ENCODE data around the gene WDR90. TPM values are rescaled to one million over a fixed set of nuclear protein-coding genes. Genes with fewer than 3 reads are reported as not detected.

Gene WDR90
- total RNA-seq, 1 donor from 2014 or later, result 21.2 TPM

DNA sequence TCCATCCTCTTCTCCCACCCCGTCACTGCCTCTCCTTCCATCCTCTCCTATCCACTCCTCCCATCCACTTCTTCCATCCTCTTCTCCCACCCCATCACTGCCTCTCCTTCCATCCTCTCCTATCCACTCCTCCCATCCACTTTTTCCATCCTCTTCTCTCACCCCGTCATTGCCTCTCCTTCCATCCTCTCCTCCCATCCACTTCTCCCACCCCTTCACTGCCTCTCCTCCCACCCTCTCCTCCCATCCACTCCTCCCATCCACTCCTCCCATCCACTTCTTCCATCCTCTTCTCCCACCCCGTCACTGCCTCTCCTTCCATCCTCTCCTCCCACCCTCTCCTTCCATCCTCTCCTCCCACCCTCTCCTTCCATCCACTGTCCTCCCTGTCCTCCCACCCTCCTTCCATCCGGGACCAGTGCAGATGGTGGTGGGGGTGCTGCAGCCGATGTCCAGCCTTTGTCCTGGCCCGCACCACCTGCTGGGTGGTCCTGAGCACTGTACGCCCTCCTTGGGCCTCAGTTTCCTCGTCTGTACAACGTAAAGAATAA lies 17.3 kb upstream of the WDR90 start:
- Histone ChIP-seq H3K9me3 (ENCODE audit: insufficient read depth, low read depth, low read length) (no peaks in the 10 kb centered on the region), H3K79me2 (ENCODE audit: insufficient read depth, low read length) (peaks cover 15% of the 10 kb centered on the region), H3K4me3 (ENCODE audit: insufficient read depth, low read depth, low read length) (no peak overlapping the region), H3K27ac (ENCODE audit: low read depth, low read length) (no peak overlapping the region), H3K27me3 (ENCODE audit: insufficient read depth, low read length) (no peaks in the 10 kb centered on the region), H2AFZ (ENCODE audit: low read depth, low read length) (no peak overlapping the region), H3K4me2 (ENCODE audit: low read length) (no peak overlapping the region), H3K36me3 (ENCODE audit: insufficient read depth, low read length) (no peaks in the 10 kb centered on the region), H3K4me1 (ENCODE audit: insufficient read depth, low read length) (peaks cover 14% of the 10 kb centered on the region), H3K9ac (ENCODE audit: low read length) (no peak overlapping the region), H4K20me1 (ENCODE audit: insufficient read depth, low read length) (peaks cover 18% of the 10 kb centered on the region)
- Mint-ChIP-seq H3K27me3 (ENCODE audit: low read depth, unreplicated experiment) (no peaks in the 10 kb centered on the region), H3K4me1 (ENCODE audit: low read depth, unreplicated experiment) (peaks cover under 1% of the 10 kb centered on the region), H3K4me3 (ENCODE audit: unreplicated experiment) (no peak overlapping the region), H3K36me3 (ENCODE audit: low read depth, unreplicated experiment) (peaks cover 3% of the 10 kb centered on the region), H3K27ac (ENCODE audit: unreplicated experiment) (peak overlapping the region; percentile 69), H3K9me3 (ENCODE audit: unreplicated experiment) (no peaks in the 10 kb centered on the region)
- DNase-seq (ENCODE audit: low read depth), result no peak
- no peak for FAIRE-seq
- TF ChIP-seq EZH2 (IDR thresholded peaks at IDR 0.05; ENCODE audit: insufficient read depth, low read length), result no peak
- TF ChIP-seq, protein P1, sequence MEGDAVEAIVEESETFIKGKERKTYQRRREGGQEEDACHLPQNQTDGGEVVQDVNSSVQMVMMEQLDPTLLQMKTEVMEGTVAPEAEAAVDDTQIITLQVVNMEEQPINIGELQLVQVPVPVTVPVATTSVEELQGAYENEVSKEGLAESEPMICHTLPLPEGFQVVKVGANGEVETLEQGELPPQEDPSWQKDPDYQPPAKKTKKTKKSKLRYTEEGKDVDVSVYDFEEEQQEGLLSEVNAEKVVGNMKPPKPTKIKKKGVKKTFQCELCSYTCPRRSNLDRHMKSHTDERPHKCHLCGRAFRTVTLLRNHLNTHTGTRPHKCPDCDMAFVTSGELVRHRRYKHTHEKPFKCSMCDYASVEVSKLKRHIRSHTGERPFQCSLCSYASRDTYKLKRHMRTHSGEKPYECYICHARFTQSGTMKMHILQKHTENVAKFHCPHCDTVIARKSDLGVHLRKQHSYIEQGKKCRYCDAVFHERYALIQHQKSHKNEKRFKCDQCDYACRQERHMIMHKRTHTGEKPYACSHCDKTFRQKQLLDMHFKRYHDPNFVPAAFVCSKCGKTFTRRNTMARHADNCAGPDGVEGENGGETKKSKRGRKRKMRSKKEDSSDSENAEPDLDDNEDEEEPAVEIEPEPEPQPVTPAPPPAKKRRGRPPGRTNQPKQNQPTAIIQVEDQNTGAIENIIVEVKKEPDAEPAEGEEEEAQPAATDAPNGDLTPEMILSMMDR (IDR thresholded peaks at IDR 0.05; ENCODE audit: insufficient read depth, low read depth, low read length), result no peak

DNA sequence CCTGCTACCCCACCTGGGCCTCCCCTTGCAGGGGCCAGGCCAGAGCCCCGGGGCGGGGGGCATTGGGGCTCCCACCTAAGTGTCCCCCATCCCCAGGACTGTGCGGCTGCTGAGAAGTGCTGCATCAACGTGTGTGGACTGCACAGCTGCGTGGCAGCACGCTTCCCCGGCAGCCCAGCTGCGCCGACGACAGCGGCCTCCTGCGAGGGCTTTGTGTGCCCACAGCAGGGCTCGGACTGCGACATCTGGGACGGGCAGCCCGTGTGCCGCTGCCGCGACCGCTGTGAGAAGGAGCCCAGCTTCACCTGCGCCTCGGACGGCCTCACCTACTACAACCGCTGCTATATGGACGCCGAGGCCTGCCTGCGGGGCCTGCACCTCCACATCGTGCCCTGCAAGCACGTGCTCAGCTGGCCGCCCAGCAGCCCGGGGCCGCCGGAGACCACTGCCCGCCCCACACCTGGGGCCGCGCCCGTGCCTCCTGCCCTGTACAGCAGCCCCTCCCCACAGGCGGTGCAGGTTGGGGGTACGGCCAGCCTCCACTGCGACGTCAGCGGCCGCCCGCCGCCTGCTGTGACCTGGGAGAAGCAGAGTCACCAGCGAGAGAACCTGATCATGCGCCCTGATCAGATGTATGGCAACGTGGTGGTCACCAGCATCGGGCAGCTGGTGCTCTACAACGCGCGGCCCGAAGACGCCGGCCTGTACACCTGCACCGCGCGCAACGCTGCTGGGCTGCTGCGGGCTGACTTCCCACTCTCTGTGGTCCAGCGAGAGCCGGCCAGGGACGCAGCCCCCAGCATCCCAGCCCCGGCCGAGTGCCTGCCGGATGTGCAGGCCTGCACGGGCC lies 16.5 kb upstream of the WDR90 start:
- no peak overlapping the region for H3K27ac ChIP-seq (ENCODE audit: low read depth, low read length)
- H3K9me3 ChIP-seq (ENCODE audit: insufficient read depth, low read depth, low read length), result no peaks in the 10 kb centered on the region
- TF ChIP-seq EZH2 (IDR thresholded peaks at IDR 0.05; ENCODE audit: insufficient read depth, low read length), result no peak
- TF ChIP-seq, protein P1 (IDR thresholded peaks at IDR 0.05; ENCODE audit: insufficient read depth, low read depth, low read length), result no peak
- Mint-ChIP-seq H3K36me3 (ENCODE audit: low read depth, unreplicated experiment) (no peaks in the 10 kb centered on the region), H3K9me3 (ENCODE audit: unreplicated experiment) (no peaks in the 10 kb centered on the region), H3K27ac (ENCODE audit: unreplicated experiment) (no peak overlapping the region), H3K27me3 (ENCODE audit: low read depth, unreplicated experiment) (no peaks in the 10 kb centered on the region), H3K4me3 (ENCODE audit: unreplicated experiment) (no peak overlapping the region), H3K4me1 (ENCODE audit: low read depth, unreplicated experiment) (no peaks in the 10 kb centered on the region)
- no peaks in the 10 kb centered on the region for H3K27me3 ChIP-seq (ENCODE audit: insufficient read depth, low read length)
- H3K4me1 ChIP-seq (ENCODE audit: insufficient read depth, low read length), result peaks cover 11% of the 10 kb centered on the region
- H4K20me1 ChIP-seq (ENCODE audit: insufficient read depth, low read length), result peaks cover 14% of the 10 kb centered on the region
- no peak overlapping the region for H3K4me3 ChIP-seq (ENCODE audit: insufficient read depth, low read depth, low read length)
- H3K9ac ChIP-seq (ENCODE audit: low read length), result no peak overlapping the region
- FAIRE-seq (no peak), DNase-seq (ENCODE audit: low read depth) (no peak)
- no peak overlapping the region for H3K4me2 ChIP-seq (ENCODE audit: low read length)
- H3K79me2 ChIP-seq (ENCODE audit: insufficient read depth, low read length), result peaks cover 15% of the 10 kb centered on the region
- H3K36me3 ChIP-seq (ENCODE audit: insufficient read depth, low read length), result no peaks in the 10 kb centered on the region
- no peak overlapping the region for H2AFZ ChIP-seq (ENCODE audit: low read depth, low read length)
